Mesendoderm (in vitro differentiated cells): ENCODE data around the gene EPB42.

ENCODE experiments used
- DNase-seq: peaks from one replicate; pipeline ENCODE4 v3.0.0; 2013
- H2AK5ac ChIP-seq: 2 replicates; pipeline ENCODE4 v1.6.1; 2013; ENCODE audit warnings: low read length, inconsistent platforms
- H2BK120ac ChIP-seq: 2 replicates; pipeline ENCODE4 v1.6.1; 2013; ENCODE audit warnings: low read depth, mild to moderate bottlenecking, low read length, moderate library complexity, mixed read lengths
- H2BK15ac ChIP-seq: replicated peaks from 2 replicates; pipeline ENCODE4 v1.6.1; 2013; ENCODE audit warnings: low read depth, mild to moderate bottlenecking, moderate library complexity
- H2BK5ac ChIP-seq: 2 replicates; pipeline ENCODE4 v1.6.1; 2013; ENCODE audit warnings: low read length, inconsistent platforms
- H3K18ac ChIP-seq: 2 replicates; pipeline ENCODE4 v1.6.1; 2013; ENCODE audit warnings: mild to moderate bottlenecking, low read length, mixed read lengths
- H3K23ac ChIP-seq: one replicate; pipeline ENCODE4 v1.6.1; 2013; ENCODE audit warnings: low read length
- H3K27ac ChIP-seq: 2 replicates; pipeline ENCODE4 v1.5.1; 2013; ENCODE audit warnings: low read depth, mild to moderate bottlenecking, inconsistent platforms, low read length, moderate library complexity
- H3K27me3 ChIP-seq: 2 replicates; pipeline ENCODE4 v1.6.1; 2013; ENCODE audit warnings: low read length, control low read depth, mild to moderate bottlenecking, inconsistent platforms; ENCODE audit not compliant: insufficient read depth, poor library complexity
- H3K36me3 ChIP-seq: 2 replicates; pipeline ENCODE4 v1.6.1; 2013; ENCODE audit warnings: low read length, inconsistent platforms; ENCODE audit not compliant: control insufficient read depth, insufficient read depth
- H3K4ac ChIP-seq: one replicate; pipeline ENCODE4 v1.6.1; 2013; ENCODE audit warnings: low read depth, mild to moderate bottlenecking, low read length, moderate library complexity
- H3K4me1 ChIP-seq: 2 replicates; pipeline ENCODE4 v1.6.1; 2013; ENCODE audit warnings: low read depth, low read length, inconsistent platforms; ENCODE audit not compliant: control insufficient read depth
- H3K4me2 ChIP-seq: 2 replicates; pipeline ENCODE4 v1.6.1; 2013; ENCODE audit warnings: low read length
- H3K4me3 ChIP-seq: 2 replicates; pipeline ENCODE4 v1.5.1; 2013; ENCODE audit warnings: mild to moderate bottlenecking, low read length
- H3K56ac ChIP-seq: one replicate; pipeline ENCODE4 v1.6.1; 2013; ENCODE audit warnings: low read length
- H3K79me1 ChIP-seq: 2 replicates; pipeline ENCODE4 v1.6.1; 2013; ENCODE audit warnings: low read length, inconsistent platforms
- H3K79me2 ChIP-seq: 2 replicates; pipeline ENCODE4 v1.6.1; 2013; ENCODE audit warnings: mild to moderate bottlenecking, low read length; ENCODE audit not compliant: control insufficient read depth, insufficient read depth
- H3K9ac ChIP-seq: 2 replicates; pipeline ENCODE4 v1.6.1; 2013; ENCODE audit warnings: low read length, inconsistent platforms
- H4K5ac ChIP-seq: one replicate; pipeline ENCODE4 v1.6.1; 2013; ENCODE audit warnings: low read length
- H4K8ac ChIP-seq: one replicate; pipeline ENCODE4 v1.6.1; 2013; ENCODE audit warnings: low read depth, mild to moderate bottlenecking, control low read depth, low read length, moderate library complexity
- WGBS: extraction: QIAGEN DNeasy Blood & Tissue Kit; methylation state at CpG from one replicate; pipeline ENCODE4 v1.1.7; 2013; ENCODE audit warnings: low lambda C conversion rate, missing lambda C conversion rate; ENCODE audit not compliant: insufficient coverage; ENCODE audit errors: extremely low coverage; 5-methylcytosine and 5-hydroxymethylcytosine counted together

The EPB42 gene

GRCh38 chr15:43221422-43221821 is 604 bp upstream of the EPB42 start:
- Histone ChIP-seq H3K4me2 (no peak overlapping the region), H2BK15ac (no peak overlapping the region), H2AK5ac (no peak overlapping the region), H3K4me1 (peaks cover 2% of the 10 kb centered on the region), H4K5ac (no peak overlapping the region), H3K4ac (no peak overlapping the region), H3K27ac (no peak overlapping the region), H4K8ac (no peak overlapping the region), H3K23ac (no peak overlapping the region), H2BK5ac (no peak overlapping the region), H3K56ac (no peak overlapping the region), H3K4me3 (no peak overlapping the region), H3K79me2 (no peaks in the 10 kb centered on the region), H3K9ac (no peak overlapping the region), H3K79me1 (no peaks in the 10 kb centered on the region), H3K27me3 (no peaks in the 10 kb centered on the region), H3K18ac (no peak overlapping the region), H3K36me3 (no peaks in the 10 kb centered on the region), H2BK120ac (no peak overlapping the region)
- DNase-seq, result no peak
- no CpG with 5 or more reads among the region's 1 CpG for WGBS

- no peak for DNase-seq
- H3K4me1 ChIP-seq, result peaks cover 2% of the 10 kb centered on the region
- H4K5ac ChIP-seq, result no peak overlapping the region
- H3K27me3 ChIP-seq, result no peaks in the 10 kb centered on the region
- WGBS, result 100% methylated on average over 2 of the region's 16 CpGs
- no peak overlapping the region for H2AK5ac ChIP-seq
- H2BK5ac ChIP-seq, result no peak overlapping the region
- H3K79me1 ChIP-seq, result no peaks in the 10 kb centered on the region
- no peak overlapping the region for H3K23ac ChIP-seq
- H3K9ac ChIP-seq, result no peak overlapping the region
- H3K79me2 ChIP-seq, result no peaks in the 10 kb centered on the region
- H2BK15ac ChIP-seq, result no peak overlapping the region
- H2BK120ac ChIP-seq, result no peak overlapping the region
- H3K56ac ChIP-seq, result no peak overlapping the region
- H3K4me3 ChIP-seq, result no peak overlapping the region
- H3K36me3 ChIP-seq, result no peaks in the 10 kb centered on the region
- no peak overlapping the region for H3K27ac ChIP-seq
- H3K4me2 ChIP-seq, result no peak overlapping the region
- H3K4ac ChIP-seq, result no peak overlapping the region
- H4K8ac ChIP-seq, result no peak overlapping the region
- H3K18ac ChIP-seq, result no peak overlapping the region
Measured at GRCh38 chr15:43219929-43220928, 589 bp downstream of the EPB42 start.

- Histone ChIP-seq H3K56ac (peak overlapping the region; percentile 18), H3K4me3 (no peak overlapping the region), H3K4ac (no peak overlapping the region), H3K27me3 (no peaks in the 10 kb centered on the region), H3K27ac (no peak overlapping the region), H4K5ac (no peak overlapping the region), H2BK120ac (no peak overlapping the region), H3K4me2 (no peak overlapping the region), H4K8ac (no peak overlapping the region), H3K18ac (no peak overlapping the region), H3K36me3 (no peaks in the 10 kb centered on the region), H2BK5ac (no peak overlapping the region), H2AK5ac (no peak overlapping the region), H3K79me1 (no peaks in the 10 kb centered on the region), H3K79me2 (no peaks in the 10 kb centered on the region), H3K9ac (no peak overlapping the region), H3K23ac (no peak overlapping the region), H2BK15ac (no peak overlapping the region), H3K4me1 (peaks cover 2% of the 10 kb centered on the region)
- no CpG with 5 or more reads among the region's 13 CpGs for WGBS
- peak; percentile 88 for DNase-seq
Measured at GRCh38 chr15:43218908-43219706, 1.7 kb downstream of the EPB42 start.

GRCh38 chr15:43215961-43216360 is 4.9 kb downstream of the EPB42 start:
- no peak overlapping the region for H4K5ac ChIP-seq
- no peak overlapping the region for H3K4me2 ChIP-seq
- H3K27me3 ChIP-seq, result no peaks in the 10 kb centered on the region
- H3K4ac ChIP-seq, result no peak overlapping the region
- H4K8ac ChIP-seq, result no peak overlapping the region
- H3K27ac ChIP-seq, result no peak overlapping the region
- DNase-seq, result no peak
- no CpG with 5 or more reads among the region's 7 CpGs for WGBS
- H3K79me1 ChIP-seq, result no peaks in the 10 kb centered on the region
- H3K9ac ChIP-seq, result no peak overlapping the region
- no peaks in the 10 kb centered on the region for H3K79me2 ChIP-seq
- H3K4me3 ChIP-seq, result no peak overlapping the region
- no peak overlapping the region for H2BK5ac ChIP-seq
- H2BK120ac ChIP-seq, result no peak overlapping the region
- no peak overlapping the region for H2BK15ac ChIP-seq
- H3K4me1 ChIP-seq, result peaks cover 2% of the 10 kb centered on the region
- H2AK5ac ChIP-seq, result no peak overlapping the region
- no peak overlapping the region for H3K56ac ChIP-seq
- H3K18ac ChIP-seq, result no peak overlapping the region
- no peak overlapping the region for H3K23ac ChIP-seq
- no peaks in the 10 kb centered on the region for H3K36me3 ChIP-seq

- no peak overlapping the region for H3K4me3 ChIP-seq
- no peak overlapping the region for H2BK15ac ChIP-seq
- no peaks in the 10 kb centered on the region for H3K79me1 ChIP-seq
- H3K27me3 ChIP-seq, result no peaks in the 10 kb centered on the region
- no peak overlapping the region for H2BK120ac ChIP-seq
- H3K56ac ChIP-seq, result no peak overlapping the region
- no peak overlapping the region for H3K9ac ChIP-seq
- no CpG with 5 or more reads among the region's 6 CpGs for WGBS
- no peak overlapping the region for H2BK5ac ChIP-seq
- no peak overlapping the region for H3K4ac ChIP-seq
- no peak overlapping the region for H2AK5ac ChIP-seq
- no peaks in the 10 kb centered on the region for H3K36me3 ChIP-seq
- DNase-seq, result no peak
- H4K5ac ChIP-seq, result no peak overlapping the region
- H3K79me2 ChIP-seq, result no peaks in the 10 kb centered on the region
- peaks cover 2% of the 10 kb centered on the region for H3K4me1 ChIP-seq
- H4K8ac ChIP-seq, result no peak overlapping the region
- no peak overlapping the region for H3K27ac ChIP-seq
- no peak overlapping the region for H3K23ac ChIP-seq
- H3K18ac ChIP-seq, result no peak overlapping the region
- no peak overlapping the region for H3K4me2 ChIP-seq
Measured at GRCh38 chr15:43214592-43215295, 6.1 kb downstream of the EPB42 start.
